GM18907 (cell line): ENCODE data around the gene CEP72.
A peak's percentile ranks its signal among the peaks of the same experiment; 100 is the strongest.
"Not testable (repeated sequence)": the region's sequence is repeated elsewhere in the genome, so short reads cannot be mapped to it uniquely, and the experiment has no call there.

ENCODE experiments used
- ATAC-seq: cut with Tn5 transposase; IDR thresholded peaks from one replicate; pipeline ENCODE4 v1.9.1; 2021; ENCODE audit warnings: mild to moderate bottlenecking, moderate library complexity; ENCODE audit not compliant: unreplicated experiment

CEP72 gene

GRCh38 chr5:611731-612486 lies at the start of gene CEP72:
CEP72 (plus strand) TSS chr5:612340; CDS start chr5:612362, 22 bp downstream.
- peak; percentile 79 for ATAC-seq

- no peak for ATAC-seq
Observed at GRCh38 chr5:565782-566440, 46.2 kb upstream of the CEP72 start.

- no peak for ATAC-seq
Observed at GRCh38 chr5:566636-567309, 45.4 kb upstream of the CEP72 start.

GRCh38 chr5:567664-568060 lies 44.5 kb upstream of the CEP72 start:
- no peak for ATAC-seq

- no peak for ATAC-seq
Observed at GRCh38 chr5:568061-568781, 43.9 kb upstream of the CEP72 start.

GRCh38 chr5:568809-569208 lies 43.3 kb upstream of the CEP72 start:
- no peak for ATAC-seq

GRCh38 chr5:569358-569867 lies 42.7 kb upstream of the CEP72 start:
- no peak for ATAC-seq

GRCh38 chr5:569868-570361 lies 42.2 kb upstream of the CEP72 start:
- no peak for ATAC-seq

- no peak for ATAC-seq
Observed at GRCh38 chr5:570446-570845, 41.7 kb upstream of the CEP72 start.

- no peak for ATAC-seq
Observed at GRCh38 chr5:570886-571285, 41.3 kb upstream of the CEP72 start.

- no peak for ATAC-seq
Observed at GRCh38 chr5:571791-572190, 40.3 kb upstream of the CEP72 start.

- no peak for ATAC-seq
Observed at GRCh38 chr5:572398-573019, 39.6 kb upstream of the CEP72 start.

GRCh38 chr5:573206-573605 lies 38.9 kb upstream of the CEP72 start:
- ATAC-seq: no peak

GRCh38 chr5:573976-574375 lies 38.2 kb upstream of the CEP72 start:
- no peak for ATAC-seq

GRCh38 chr5:574906-575305 lies 37.2 kb upstream of the CEP72 start:
- no peak for ATAC-seq

- no peak for ATAC-seq
Observed at GRCh38 chr5:575636-576035, 36.5 kb upstream of the CEP72 start.

GRCh38 chr5:577214-577613 lies 34.9 kb upstream of the CEP72 start:
- not testable (repeated sequence) for ATAC-seq

- no peak for ATAC-seq
Observed at GRCh38 chr5:577800-578199, 34.3 kb upstream of the CEP72 start.

- no peak for ATAC-seq
Observed at GRCh38 chr5:579211-579610, 32.9 kb upstream of the CEP72 start.

- no peak for ATAC-seq
Observed at GRCh38 chr5:579746-580366, 32.3 kb upstream of the CEP72 start.
